H1 (cell line): Measurements from ENCODE around the gene IQCM. TPM values are rescaled to one million over a fixed set of nuclear protein-coding genes. Genes with fewer than 3 reads are reported as not detected.

Experiments
- ATF3 ChIP-seq: IDR thresholded peaks from 2 replicates; pipeline ENCODE4 v1.6.1; 2011; ENCODE audit warnings: low read depth, mild to moderate bottlenecking, low read length; ENCODE audit not compliant: insufficient read depth
- CHD7 ChIP-seq: fragments of 300-600 bp; sonication (generic); IDR thresholded peaks from 2 replicates; pipeline ENCODE4 v1.7.1; 2012; ENCODE audit warnings: low read length, moderate library complexity, mild to moderate bottlenecking, inconsistent platforms; ENCODE audit not compliant: insufficient replicate concordance
- SIX5 ChIP-seq: IDR thresholded peaks from 2 replicates; pipeline ENCODE4 v1.6.1; 2011; ENCODE audit warnings: mild to moderate bottlenecking, low read depth, low read length
- SP2 ChIP-seq: IDR thresholded peaks from 2 replicates; pipeline ENCODE4 v1.6.1; 2012; ENCODE audit warnings: mild to moderate bottlenecking, low read length, inconsistent platforms
- USF2 ChIP-seq: IDR thresholded peaks from 2 replicates; pipeline ENCODE4 v1.6.1; 2011; ENCODE audit warnings: low read length, improper control_type of control experiment
- polyA plus RNA-seq, 7 experiments: library from polyadenylated mRNA; depleted of rRNA in 3 of 7; stranded (reverse) in 5 of 7; unstranded in 2 of 7; fragments of >200 nt in 5 of 7; fragments of 200-250 nt in 2 of 7; gene quantifications; 1 replicate in 5 of 7; 2 replicates in 1 of 7; 4 replicates in 1 of 7; pipeline versions ENCODE4 v1.2.1 to v1.2.3, GENCODE V29; 2011 to 2013; ENCODE audit warnings: missing spikeins in 2 of 7, mixed read lengths in 2 of 7
- total RNA-seq: library from RNA; stranded (reverse); fragmentation: NEBNext Ultra II Directional; extraction: Animal tissue kit (Norgen Biotek cat#: 25700); gene quantifications from 2 replicates; pipeline ENCODE4 v1.2.1, GENCODE V29; 2021

The IQCM gene
- total and polyA plus RNA-seq, 2 of the 8 experiments (the other 6 are each of a cell fraction or from before 2014, with no cell fraction given), result not detected

GRCh38 chr4:149604827-149605226 lies 210.8 kb downstream of the IQCM start (continued):
- no peak for TF ChIP-seq CHD7
- no peak for TF ChIP-seq SIX5
- no peak for TF ChIP-seq SP2
- no peak for TF ChIP-seq ATF3
- no peak for TF ChIP-seq USF2
